Daoy (cell line): ENCODE data around the gene RHOA. TPM values are rescaled to one million over a fixed set of nuclear protein-coding genes. Genes with fewer than 3 reads are reported as not detected.

Source experiments
- DNase-seq: peaks from one replicate; pipeline ENCODE4 v3.0.0-alpha.2; 2015; ENCODE audit warnings: low read depth
- total RNA-seq: library from RNA; depleted of rRNA; stranded (reverse); fragments of >200 nt; shearing (Covaris generic); gene quantifications from 2 replicates; pipeline ENCODE4 v1.2.3, GENCODE V29; 2014; rRNA removed

The RHOA gene
- total RNA-seq, 1 experiment from 2014 or later: 298 TPM

GRCh38 chr3:49324768-49325167, 87.0 kb downstream of the RHOA start:
- DNase-seq: no peak

- no peak for DNase-seq
Measured at GRCh38 chr3:49316696-49317457, 94.9 kb downstream of the RHOA start.

GRCh38 chr3:49313896-49314688, 97.7 kb downstream of the RHOA start:
- no peak for DNase-seq

GRCh38 chr3:49311283-49311682, 100.5 kb downstream of the RHOA start:
- DNase-seq: no peak

- no peak for DNase-seq
Measured at GRCh38 chr3:49310677-49311076, 101.1 kb downstream of the RHOA start.

Other genes starting within 250 kb of the RHOA start
- gene CCDC71, start 245.6 kb downstream of the RHOA start, total RNA-seq: 18.6 and 21.2 TPM in 2 replicates
- gene KLHDC8B, start 240.4 kb downstream of the RHOA start, total RNA-seq: 2.1 and 3.2 TPM in 2 replicates
- gene C3orf62, start 134.7 kb downstream of the RHOA start, total RNA-seq: 0.74 and 0.86 TPM in 2 replicates
- gene USP4, start 71.9 kb downstream of the RHOA start, total RNA-seq: 8.9 and 10.2 TPM in 2 replicates
- gene GPX1, start 53.6 kb downstream of the RHOA start, total RNA-seq: 240 and 299 TPM in 2 replicates
- gene TCTA, start 447 bp upstream of the RHOA start, total RNA-seq: 7.8 and 10.2 TPM in 2 replicates
- 0.06 TPM in 1 of 2 replicates, not detected in the other for gene AMT, start 10.5 kb upstream of the RHOA start, total RNA-seq
- gene NICN1, start 17.3 kb upstream of the RHOA start, total RNA-seq: 1.3 and 2.8 TPM in 2 replicates
- 20.8 and 27.7 TPM in 2 replicates for gene DAG1, start 58.3 kb upstream of the RHOA start, total RNA-seq
- 0.18 and 0.29 TPM in 2 replicates for gene BSN, start 142.5 kb upstream of the RHOA start, total RNA-seq